Measurements from ENCODE around the gene CCL14. TPM values are rescaled to one million over a fixed set of nuclear protein-coding genes. Genes with fewer than 3 reads are reported as not detected.

The CCL14 gene
- total RNA-seq, 1 experiment from 2014 or later, result not detected

DNA sequence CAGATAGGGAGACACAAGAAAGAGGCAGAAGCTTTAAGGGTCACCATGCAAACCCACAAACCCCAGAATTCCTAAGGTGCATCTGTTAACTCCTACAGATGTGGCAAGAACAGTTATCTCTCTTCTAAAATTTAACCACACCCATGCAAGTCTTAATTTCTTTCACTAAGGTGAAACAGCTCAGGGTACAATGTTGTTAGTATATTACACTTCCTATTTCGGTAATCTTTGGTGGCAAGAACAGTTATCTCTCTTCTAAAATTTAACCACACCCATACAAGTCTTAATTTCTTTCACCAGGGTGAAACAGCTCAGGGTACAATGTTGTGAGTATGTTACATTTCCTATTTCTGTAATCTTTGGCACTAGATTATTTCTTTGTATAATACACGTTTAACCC lies 24.7 kb upstream of the CCL14 start (continued):
- TF ChIP-seq, protein P1, sequence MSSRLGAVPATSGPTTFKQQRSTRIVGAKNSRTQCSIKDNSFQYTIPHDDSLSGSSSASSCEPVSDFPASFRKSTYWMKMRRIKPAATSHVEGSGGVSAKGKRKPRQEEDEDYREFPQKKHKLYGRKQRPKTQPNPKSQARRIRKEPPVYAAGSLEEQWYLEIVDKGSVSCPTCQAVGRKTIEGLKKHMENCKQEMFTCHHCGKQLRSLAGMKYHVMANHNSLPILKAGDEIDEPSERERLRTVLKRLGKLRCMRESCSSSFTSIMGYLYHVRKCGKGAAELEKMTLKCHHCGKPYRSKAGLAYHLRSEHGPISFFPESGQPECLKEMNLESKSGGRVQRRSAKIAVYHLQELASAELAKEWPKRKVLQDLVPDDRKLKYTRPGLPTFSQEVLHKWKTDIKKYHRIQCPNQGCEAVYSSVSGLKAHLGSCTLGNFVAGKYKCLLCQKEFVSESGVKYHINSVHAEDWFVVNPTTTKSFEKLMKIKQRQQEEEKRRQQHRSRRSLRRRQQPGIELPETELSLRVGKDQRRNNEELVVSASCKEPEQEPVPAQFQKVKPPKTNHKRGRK (CRISPR knock-in tag; IDR thresholded peaks at IDR 0.05; ENCODE audit: borderline replicate concordance), result no peak
- TF ChIP-seq TEAD1 (CRISPR knock-in tag; IDR thresholded peaks at IDR 0.05), result no peak
- TF ChIP-seq IRF2 (CRISPR knock-in tag; IDR thresholded peaks at IDR 0.05; ENCODE audit: borderline replicate concordance, low read depth), result no peak
- TF ChIP-seq ATF1 (CRISPR knock-in tag; IDR thresholded peaks at IDR 0.05), result no peak
- no peak for TF ChIP-seq MYBL2 (CRISPR knock-in tag; IDR thresholded peaks at IDR 0.05)
- TF ChIP-seq, protein P2, sequence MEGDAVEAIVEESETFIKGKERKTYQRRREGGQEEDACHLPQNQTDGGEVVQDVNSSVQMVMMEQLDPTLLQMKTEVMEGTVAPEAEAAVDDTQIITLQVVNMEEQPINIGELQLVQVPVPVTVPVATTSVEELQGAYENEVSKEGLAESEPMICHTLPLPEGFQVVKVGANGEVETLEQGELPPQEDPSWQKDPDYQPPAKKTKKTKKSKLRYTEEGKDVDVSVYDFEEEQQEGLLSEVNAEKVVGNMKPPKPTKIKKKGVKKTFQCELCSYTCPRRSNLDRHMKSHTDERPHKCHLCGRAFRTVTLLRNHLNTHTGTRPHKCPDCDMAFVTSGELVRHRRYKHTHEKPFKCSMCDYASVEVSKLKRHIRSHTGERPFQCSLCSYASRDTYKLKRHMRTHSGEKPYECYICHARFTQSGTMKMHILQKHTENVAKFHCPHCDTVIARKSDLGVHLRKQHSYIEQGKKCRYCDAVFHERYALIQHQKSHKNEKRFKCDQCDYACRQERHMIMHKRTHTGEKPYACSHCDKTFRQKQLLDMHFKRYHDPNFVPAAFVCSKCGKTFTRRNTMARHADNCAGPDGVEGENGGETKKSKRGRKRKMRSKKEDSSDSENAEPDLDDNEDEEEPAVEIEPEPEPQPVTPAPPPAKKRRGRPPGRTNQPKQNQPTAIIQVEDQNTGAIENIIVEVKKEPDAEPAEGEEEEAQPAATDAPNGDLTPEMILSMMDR (IDR thresholded peaks at IDR 0.05), result no peak

DNA sequence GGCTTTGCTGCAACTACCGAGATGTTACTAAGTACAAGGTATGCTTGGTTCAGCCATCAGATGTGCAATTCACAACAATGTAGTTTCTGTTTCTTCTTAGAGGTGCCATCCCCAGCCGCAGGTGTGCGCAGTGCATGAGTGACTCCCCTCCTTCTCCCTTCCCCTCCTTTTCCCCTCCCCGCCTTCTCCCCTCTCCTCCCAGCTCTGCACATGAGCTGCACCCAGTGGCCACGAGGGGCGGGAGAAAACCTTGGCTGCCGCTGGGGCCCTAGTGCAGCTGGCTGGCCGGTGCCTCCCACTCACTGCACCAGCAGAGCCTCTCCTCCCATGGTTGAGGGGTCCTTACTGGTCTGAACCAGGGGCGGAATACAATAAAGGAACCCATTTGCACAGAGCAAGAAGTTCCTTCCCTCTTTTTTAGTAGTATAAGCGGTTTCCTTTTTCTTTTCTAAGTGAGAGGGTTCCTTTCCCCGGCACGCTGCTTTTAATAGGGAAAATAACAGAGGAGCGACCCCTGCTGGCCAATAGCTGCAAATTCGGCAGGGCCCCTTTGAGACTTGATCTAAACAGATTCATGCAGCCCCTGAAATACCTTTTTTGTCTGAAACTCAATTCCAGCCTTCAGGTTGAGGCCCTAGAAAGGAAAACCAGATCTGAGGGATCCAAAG lies 22.6 kb upstream of the CCL14 start:
- ChIA-PET POLR2A (no interaction called here), CTCF (interaction anchor here (0.6 to 2.0 kb wide), 16 partner anchors 9 to 1096 kb away, joined by 3 to 11 read pairs (median 4); partner anchors contain the start of gene CCL16)
- Mint-ChIP-seq H3K9me3 (peaks cover 61% of the 10 kb centered on the region), H3K4me1 (no peaks in the 10 kb centered on the region), H3K36me3 (peaks cover 28% of the 10 kb centered on the region), H3K27ac (no peak overlapping the region), H3K4me3 (no peak overlapping the region), H3K27me3 (ENCODE audit: low read depth) (no peaks in the 10 kb centered on the region)
- TF ChIP-seq, protein P3, sequence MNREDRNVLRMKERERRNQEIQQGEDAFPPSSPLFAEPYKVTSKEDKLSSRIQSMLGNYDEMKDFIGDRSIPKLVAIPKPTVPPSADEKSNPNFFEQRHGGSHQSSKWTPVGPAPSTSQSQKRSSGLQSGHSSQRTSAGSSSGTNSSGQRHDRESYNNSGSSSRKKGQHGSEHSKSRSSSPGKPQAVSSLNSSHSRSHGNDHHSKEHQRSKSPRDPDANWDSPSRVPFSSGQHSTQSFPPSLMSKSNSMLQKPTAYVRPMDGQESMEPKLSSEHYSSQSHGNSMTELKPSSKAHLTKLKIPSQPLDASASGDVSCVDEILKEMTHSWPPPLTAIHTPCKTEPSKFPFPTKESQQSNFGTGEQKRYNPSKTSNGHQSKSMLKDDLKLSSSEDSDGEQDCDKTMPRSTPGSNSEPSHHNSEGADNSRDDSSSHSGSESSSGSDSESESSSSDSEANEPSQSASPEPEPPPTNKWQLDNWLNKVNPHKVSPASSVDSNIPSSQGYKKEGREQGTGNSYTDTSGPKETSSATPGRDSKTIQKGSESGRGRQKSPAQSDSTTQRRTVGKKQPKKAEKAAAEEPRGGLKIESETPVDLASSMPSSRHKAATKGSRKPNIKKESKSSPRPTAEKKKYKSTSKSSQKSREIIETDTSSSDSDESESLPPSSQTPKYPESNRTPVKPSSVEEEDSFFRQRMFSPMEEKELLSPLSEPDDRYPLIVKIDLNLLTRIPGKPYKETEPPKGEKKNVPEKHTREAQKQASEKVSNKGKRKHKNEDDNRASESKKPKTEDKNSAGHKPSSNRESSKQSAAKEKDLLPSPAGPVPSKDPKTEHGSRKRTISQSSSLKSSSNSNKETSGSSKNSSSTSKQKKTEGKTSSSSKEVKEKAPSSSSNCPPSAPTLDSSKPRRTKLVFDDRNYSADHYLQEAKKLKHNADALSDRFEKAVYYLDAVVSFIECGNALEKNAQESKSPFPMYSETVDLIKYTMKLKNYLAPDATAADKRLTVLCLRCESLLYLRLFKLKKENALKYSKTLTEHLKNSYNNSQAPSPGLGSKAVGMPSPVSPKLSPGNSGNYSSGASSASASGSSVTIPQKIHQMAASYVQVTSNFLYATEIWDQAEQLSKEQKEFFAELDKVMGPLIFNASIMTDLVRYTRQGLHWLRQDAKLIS (CRISPR knock-in tag; IDR thresholded peaks at IDR 0.05; ENCODE audit: borderline replicate concordance), result no peak
- TF ChIP-seq, protein P2 (IDR thresholded peaks at IDR 0.05), result peak; percentile 56
- ATAC-seq (peak; percentile 55), DNase-seq (ENCODE audit: low spot score) (peak; percentile 39)

DNA sequence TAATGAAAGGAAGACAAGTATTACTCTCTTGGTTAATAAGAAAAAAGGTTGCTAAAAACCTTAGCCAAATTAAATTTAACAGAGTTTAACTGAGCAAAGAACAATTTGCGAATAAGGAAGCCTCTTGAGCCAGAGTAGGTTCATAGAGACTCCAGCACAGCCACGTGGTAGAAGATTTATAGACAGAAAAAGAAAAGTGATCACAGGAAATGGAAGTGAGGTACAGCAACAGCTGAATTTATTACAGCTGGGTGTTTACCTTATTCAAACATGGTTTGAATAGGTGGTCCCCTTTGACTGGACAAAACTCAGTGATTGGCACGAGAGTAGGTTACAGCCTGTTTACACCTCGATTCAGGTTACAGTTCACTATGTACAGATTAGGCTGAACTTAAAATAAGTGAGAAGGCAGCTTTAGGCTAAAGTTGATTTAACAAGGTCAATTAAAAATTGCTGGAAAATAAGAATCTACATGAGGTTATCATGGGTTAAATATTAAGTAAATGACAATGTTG lies 18.1 kb upstream of the CCL14 start:
- no peak for ATAC-seq
- ChIA-PET CTCF (interaction anchor here (0.7 to 2.2 kb wide), 5 partner anchors 23 to 144 kb away, joined by 3 to 11 read pairs (median 4); no protein-coding TSS in a partner anchor), POLR2A (no interaction called here)
- peaks cover 14% of the 10 kb centered on the region for H3K36me3 Mint-ChIP-seq
- H3K27me3 Mint-ChIP-seq (ENCODE audit: low read depth), result no peaks in the 10 kb centered on the region
- DNase-seq (ENCODE audit: low spot score), result no peak
- H3K4me1 Mint-ChIP-seq, result peaks cover 8% of the 10 kb centered on the region
- H3K9me3 Mint-ChIP-seq, result peaks cover 27% of the 10 kb centered on the region
- H3K4me3 Mint-ChIP-seq, result no peak overlapping the region
- no peak overlapping the region for H3K27ac Mint-ChIP-seq
- TF ChIP-seq, protein P4, sequence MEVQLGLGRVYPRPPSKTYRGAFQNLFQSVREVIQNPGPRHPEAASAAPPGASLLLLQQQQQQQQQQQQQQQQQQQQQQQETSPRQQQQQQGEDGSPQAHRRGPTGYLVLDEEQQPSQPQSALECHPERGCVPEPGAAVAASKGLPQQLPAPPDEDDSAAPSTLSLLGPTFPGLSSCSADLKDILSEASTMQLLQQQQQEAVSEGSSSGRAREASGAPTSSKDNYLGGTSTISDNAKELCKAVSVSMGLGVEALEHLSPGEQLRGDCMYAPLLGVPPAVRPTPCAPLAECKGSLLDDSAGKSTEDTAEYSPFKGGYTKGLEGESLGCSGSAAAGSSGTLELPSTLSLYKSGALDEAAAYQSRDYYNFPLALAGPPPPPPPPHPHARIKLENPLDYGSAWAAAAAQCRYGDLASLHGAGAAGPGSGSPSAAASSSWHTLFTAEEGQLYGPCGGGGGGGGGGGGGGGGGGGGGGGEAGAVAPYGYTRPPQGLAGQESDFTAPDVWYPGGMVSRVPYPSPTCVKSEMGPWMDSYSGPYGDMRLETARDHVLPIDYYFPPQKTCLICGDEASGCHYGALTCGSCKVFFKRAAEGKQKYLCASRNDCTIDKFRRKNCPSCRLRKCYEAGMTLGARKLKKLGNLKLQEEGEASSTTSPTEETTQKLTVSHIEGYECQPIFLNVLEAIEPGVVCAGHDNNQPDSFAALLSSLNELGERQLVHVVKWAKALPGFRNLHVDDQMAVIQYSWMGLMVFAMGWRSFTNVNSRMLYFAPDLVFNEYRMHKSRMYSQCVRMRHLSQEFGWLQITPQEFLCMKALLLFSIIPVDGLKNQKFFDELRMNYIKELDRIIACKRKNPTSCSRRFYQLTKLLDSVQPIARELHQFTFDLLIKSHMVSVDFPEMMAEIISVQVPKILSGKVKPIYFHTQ (CRISPR knock-in tag; IDR thresholded peaks at IDR 0.05), result no peak
- TF ChIP-seq, protein P5, sequence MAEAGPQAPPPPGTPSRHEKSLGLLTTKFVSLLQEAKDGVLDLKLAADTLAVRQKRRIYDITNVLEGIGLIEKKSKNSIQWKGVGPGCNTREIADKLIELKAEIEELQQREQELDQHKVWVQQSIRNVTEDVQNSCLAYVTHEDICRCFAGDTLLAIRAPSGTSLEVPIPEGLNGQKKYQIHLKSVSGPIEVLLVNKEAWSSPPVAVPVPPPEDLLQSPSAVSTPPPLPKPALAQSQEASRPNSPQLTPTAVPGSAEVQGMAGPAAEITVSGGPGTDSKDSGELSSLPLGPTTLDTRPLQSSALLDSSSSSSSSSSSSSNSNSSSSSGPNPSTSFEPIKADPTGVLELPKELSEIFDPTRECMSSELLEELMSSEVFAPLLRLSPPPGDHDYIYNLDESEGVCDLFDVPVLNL (CRISPR knock-in tag; IDR thresholded peaks at IDR 0.05; ENCODE audit: borderline replicate concordance, low read depth), result no peak
- TF ChIP-seq, protein P6, sequence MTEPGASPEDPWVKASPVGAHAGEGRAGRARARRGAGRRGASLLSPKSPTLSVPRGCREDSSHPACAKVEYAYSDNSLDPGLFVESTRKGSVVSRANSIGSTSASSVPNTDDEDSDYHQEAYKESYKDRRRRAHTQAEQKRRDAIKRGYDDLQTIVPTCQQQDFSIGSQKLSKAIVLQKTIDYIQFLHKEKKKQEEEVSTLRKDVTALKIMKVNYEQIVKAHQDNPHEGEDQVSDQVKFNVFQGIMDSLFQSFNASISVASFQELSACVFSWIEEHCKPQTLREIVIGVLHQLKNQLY (CRISPR knock-in tag; IDR thresholded peaks at IDR 0.05), result no peak
- TF ChIP-seq, protein P7, sequence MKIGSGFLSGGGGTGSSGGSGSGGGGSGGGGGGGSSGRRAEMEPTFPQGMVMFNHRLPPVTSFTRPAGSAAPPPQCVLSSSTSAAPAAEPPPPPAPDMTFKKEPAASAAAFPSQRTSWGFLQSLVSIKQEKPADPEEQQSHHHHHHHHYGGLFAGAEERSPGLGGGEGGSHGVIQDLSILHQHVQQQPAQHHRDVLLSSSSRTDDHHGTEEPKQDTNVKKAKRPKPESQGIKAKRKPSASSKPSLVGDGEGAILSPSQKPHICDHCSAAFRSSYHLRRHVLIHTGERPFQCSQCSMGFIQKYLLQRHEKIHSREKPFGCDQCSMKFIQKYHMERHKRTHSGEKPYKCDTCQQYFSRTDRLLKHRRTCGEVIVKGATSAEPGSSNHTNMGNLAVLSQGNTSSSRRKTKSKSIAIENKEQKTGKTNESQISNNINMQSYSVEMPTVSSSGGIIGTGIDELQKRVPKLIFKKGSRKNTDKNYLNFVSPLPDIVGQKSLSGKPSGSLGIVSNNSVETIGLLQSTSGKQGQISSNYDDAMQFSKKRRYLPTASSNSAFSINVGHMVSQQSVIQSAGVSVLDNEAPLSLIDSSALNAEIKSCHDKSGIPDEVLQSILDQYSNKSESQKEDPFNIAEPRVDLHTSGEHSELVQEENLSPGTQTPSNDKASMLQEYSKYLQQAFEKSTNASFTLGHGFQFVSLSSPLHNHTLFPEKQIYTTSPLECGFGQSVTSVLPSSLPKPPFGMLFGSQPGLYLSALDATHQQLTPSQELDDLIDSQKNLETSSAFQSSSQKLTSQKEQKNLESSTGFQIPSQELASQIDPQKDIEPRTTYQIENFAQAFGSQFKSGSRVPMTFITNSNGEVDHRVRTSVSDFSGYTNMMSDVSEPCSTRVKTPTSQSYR (CRISPR knock-in tag; IDR thresholded peaks at IDR 0.05), result no peak
- TF ChIP-seq GTF2I (CRISPR knock-in tag; conservative IDR thresholded peaks at IDR 0.05), result no peak
- no peak for TF ChIP-seq ZNF671 (CRISPR knock-in tag; IDR thresholded peaks at IDR 0.05)
